ENCODE data around the gene SLFN12L. TPM values are rescaled to one million over a fixed set of nuclear protein-coding genes. Genes with fewer than 3 reads are reported as not detected.

SLFN12L gene
- total and polyA plus RNA-seq, 10 of the 15 experiments (the other 5 are each of a cell fraction or from before 2014, with no cell fraction given) = 1.0 to 21.3 (median 9.4) TPM

DNA sequence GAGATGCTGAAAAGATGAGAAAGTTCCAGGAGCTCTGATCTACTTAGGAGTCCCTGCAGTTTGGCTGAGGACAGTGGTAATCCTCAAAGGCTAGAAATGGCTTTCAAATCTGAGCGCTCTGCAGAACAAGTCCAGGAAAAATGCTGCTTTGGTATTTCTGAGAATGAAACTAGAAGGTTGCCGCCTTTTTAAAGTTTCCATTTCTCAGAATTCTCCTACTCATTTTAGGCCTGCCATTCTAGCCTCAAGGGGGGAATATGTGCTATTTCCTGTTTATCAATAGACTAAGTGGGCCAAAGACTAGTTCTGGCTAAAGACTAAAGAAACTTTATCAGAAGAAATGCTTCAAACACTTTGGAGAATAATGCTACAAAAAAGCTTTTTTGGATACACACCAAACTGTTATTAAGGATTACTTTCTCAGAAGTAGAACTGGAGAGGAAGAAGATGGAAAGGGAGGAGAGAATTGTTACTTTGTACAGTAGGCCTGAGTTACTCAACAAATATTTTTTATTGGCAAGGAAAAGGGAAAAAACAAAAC lies at the start of gene SLFN12L (continued):
- TF ChIP-seq GATAD2B (conservative IDR thresholded peaks at IDR 0.05; ENCODE audit: low read depth) = 0 out of 2 replicates have a peak, but pooled peaks have one; percentile 48
- TF ChIP-seq, protein P1, sequence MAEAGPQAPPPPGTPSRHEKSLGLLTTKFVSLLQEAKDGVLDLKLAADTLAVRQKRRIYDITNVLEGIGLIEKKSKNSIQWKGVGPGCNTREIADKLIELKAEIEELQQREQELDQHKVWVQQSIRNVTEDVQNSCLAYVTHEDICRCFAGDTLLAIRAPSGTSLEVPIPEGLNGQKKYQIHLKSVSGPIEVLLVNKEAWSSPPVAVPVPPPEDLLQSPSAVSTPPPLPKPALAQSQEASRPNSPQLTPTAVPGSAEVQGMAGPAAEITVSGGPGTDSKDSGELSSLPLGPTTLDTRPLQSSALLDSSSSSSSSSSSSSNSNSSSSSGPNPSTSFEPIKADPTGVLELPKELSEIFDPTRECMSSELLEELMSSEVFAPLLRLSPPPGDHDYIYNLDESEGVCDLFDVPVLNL (IDR thresholded peaks at IDR 0.05; ENCODE audit: low read depth, low read length) = peak; percentile 67
- TF ChIP-seq, protein P2, sequence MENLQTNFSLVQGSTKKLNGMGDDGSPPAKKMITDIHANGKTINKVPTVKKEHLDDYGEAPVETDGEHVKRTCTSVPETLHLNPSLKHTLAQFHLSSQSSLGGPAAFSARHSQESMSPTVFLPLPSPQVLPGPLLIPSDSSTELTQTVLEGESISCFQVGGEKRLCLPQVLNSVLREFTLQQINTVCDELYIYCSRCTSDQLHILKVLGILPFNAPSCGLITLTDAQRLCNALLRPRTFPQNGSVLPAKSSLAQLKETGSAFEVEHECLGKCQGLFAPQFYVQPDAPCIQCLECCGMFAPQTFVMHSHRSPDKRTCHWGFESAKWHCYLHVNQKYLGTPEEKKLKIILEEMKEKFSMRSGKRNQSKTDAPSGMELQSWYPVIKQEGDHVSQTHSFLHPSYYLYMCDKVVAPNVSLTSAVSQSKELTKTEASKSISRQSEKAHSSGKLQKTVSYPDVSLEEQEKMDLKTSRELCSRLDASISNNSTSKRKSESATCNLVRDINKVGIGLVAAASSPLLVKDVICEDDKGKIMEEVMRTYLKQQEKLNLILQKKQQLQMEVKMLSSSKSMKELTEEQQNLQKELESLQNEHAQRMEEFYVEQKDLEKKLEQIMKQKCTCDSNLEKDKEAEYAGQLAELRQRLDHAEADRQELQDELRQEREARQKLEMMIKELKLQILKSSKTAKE (IDR thresholded peaks at IDR 0.05; ENCODE audit: low read depth, poor library complexity, severe bottlenecking) = peak; percentile 49
- 0 out of 2 replicates have a peak, but pooled peaks have one; percentile 47 for TF ChIP-seq CHD2 (IDR thresholded peaks at IDR 0.05; ENCODE audit: borderline replicate concordance, low read depth, low read length)
- TF ChIP-seq IKZF2 (IDR thresholded peaks at IDR 0.05) = peak; percentile 65 to 67
- TF ChIP-seq, protein P3, sequence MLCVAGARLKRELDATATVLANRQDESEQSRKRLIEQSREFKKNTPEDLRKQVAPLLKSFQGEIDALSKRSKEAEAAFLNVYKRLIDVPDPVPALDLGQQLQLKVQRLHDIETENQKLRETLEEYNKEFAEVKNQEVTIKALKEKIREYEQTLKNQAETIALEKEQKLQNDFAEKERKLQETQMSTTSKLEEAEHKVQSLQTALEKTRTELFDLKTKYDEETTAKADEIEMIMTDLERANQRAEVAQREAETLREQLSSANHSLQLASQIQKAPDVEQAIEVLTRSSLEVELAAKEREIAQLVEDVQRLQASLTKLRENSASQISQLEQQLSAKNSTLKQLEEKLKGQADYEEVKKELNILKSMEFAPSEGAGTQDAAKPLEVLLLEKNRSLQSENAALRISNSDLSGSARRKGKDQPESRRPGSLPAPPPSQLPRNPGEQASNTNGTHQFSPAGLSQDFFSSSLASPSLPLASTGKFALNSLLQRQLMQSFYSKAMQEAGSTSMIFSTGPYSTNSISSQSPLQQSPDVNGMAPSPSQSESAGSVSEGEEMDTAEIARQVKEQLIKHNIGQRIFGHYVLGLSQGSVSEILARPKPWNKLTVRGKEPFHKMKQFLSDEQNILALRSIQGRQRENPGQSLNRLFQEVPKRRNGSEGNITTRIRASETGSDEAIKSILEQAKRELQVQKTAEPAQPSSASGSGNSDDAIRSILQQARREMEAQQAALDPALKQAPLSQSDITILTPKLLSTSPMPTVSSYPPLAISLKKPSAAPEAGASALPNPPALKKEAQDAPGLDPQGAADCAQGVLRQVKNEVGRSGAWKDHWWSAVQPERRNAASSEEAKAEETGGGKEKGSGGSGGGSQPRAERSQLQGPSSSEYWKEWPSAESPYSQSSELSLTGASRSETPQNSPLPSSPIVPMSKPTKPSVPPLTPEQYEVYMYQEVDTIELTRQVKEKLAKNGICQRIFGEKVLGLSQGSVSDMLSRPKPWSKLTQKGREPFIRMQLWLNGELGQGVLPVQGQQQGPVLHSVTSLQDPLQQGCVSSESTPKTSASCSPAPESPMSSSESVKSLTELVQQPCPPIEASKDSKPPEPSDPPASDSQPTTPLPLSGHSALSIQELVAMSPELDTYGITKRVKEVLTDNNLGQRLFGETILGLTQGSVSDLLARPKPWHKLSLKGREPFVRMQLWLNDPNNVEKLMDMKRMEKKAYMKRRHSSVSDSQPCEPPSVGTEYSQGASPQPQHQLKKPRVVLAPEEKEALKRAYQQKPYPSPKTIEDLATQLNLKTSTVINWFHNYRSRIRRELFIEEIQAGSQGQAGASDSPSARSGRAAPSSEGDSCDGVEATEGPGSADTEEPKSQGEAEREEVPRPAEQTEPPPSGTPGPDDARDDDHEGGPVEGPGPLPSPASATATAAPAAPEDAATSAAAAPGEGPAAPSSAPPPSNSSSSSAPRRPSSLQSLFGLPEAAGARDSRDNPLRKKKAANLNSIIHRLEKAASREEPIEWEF (IDR thresholded peaks at IDR 0.05; ENCODE audit: insufficient replicate concordance, low read depth, low read length) = peak; percentile 34
- TF ChIP-seq SIN3A (IDR thresholded peaks at IDR 0.05; ENCODE audit: low read depth, low read length) = peak; percentile 63; the same call in 1 of the 2 replicates
- TF ChIP-seq EP300 (IDR thresholded peaks at IDR 0.05; ENCODE audit: borderline replicate concordance in 1 of 2, control insufficient read depth in 1 of 2, low read depth in 2 of 2, low read length in 2 of 2) = peak in 1 of 2 experiments; percentile 38; a peak in 1 of 4 replicates
- TF ChIP-seq MXI1 (IDR thresholded peaks at IDR 0.05; ENCODE audit: low read depth, low read length) = peak; percentile 61; the same call in 1 of the 2 replicates
- TF ChIP-seq, protein P4, sequence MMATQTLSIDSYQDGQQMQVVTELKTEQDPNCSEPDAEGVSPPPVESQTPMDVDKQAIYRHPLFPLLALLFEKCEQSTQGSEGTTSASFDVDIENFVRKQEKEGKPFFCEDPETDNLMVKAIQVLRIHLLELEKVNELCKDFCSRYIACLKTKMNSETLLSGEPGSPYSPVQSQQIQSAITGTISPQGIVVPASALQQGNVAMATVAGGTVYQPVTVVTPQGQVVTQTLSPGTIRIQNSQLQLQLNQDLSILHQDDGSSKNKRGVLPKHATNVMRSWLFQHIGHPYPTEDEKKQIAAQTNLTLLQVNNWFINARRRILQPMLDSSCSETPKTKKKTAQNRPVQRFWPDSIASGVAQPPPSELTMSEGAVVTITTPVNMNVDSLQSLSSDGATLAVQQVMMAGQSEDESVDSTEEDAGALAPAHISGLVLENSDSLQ (IDR thresholded peaks at IDR 0.05) = peak; percentile 54; the same call in 1 of the 2 replicates
- no peak for TF ChIP-seq ASH2L (IDR thresholded peaks at IDR 0.05; ENCODE audit: borderline replicate concordance, low read depth)
- peak; percentile 54 for TF ChIP-seq IKZF1 (conservative IDR thresholded peaks at IDR 0.05)
- 0 out of 4 replicates have a peak, but pooled peaks of 1 of the 2 experiments have one; percentile 12 for TF ChIP-seq BHLHE40 (IDR thresholded peaks at IDR 0.05; ENCODE audit: borderline replicate concordance in 1 of 2, low read depth in 2 of 2, low read length in 1 of 2)
- peak; percentile 75; the same call in 1 of the 2 replicates for TF ChIP-seq TAF1 (IDR thresholded peaks at IDR 0.05; ENCODE audit: borderline replicate concordance, low read depth, low read length)
- TF ChIP-seq SUPT20H (IDR thresholded peaks at IDR 0.05; ENCODE audit: borderline replicate concordance, control insufficient read depth, low read depth, low read length) = no peak
- TF ChIP-seq YY1 (IDR thresholded peaks at IDR 0.05; ENCODE audit: low read depth, low read length) = peak; percentile 28; the same call in 1 of the 2 replicates
- TF ChIP-seq TCF3 (IDR thresholded peaks at IDR 0.05; ENCODE audit: borderline replicate concordance, insufficient read depth, low read depth, low read length) = no peak

All from GM12878 (cell line).